ENCODE measurements around the gene EYS. TPM values are rescaled to one million over a fixed set of nuclear protein-coding genes. Genes with fewer than 3 reads are reported as not detected.

The EYS gene
- total RNA-seq, 1 experiment from 2014 or later = 1.5 TPM

- H3K36me3 Mint-ChIP-seq (ENCODE audit: insufficient read depth, unreplicated experiment) = no peaks in the 10 kb centered on the region
- no peaks in the 10 kb centered on the region for H3K4me1 Mint-ChIP-seq (ENCODE audit: insufficient read depth, unreplicated experiment)
- no peak overlapping the region for H3K27ac Mint-ChIP-seq (ENCODE audit: low read depth, unreplicated experiment)
- no peak for DNase-seq (ENCODE audit: unreplicated experiment)
- ChIA-PET POLR2A (no interaction called here), CTCF (interaction anchor here (0.5 kb wide), 1 partner anchor 80 kb away, joined by 3 read pairs; no protein-coding TSS in a partner anchor)
- no TSS peak for BruUV-seq (replicated peaks)
- intact Hi-C loops (cut with micrococcal nuclease) = no loop called here
- no peak overlapping the region for H3K4me3 Mint-ChIP-seq (ENCODE audit: unreplicated experiment)
- no peaks in the 10 kb centered on the region for H3K9me3 Mint-ChIP-seq (ENCODE audit: unreplicated experiment)
- no peaks in the 10 kb centered on the region for H3K27me3 Mint-ChIP-seq (ENCODE audit: insufficient read depth, unreplicated experiment)
- no peak for TF ChIP-seq CTCF (IDR thresholded peaks at IDR 0.05; ENCODE audit: unreplicated experiment)
These were observed 1084.1 kb downstream of the EYS start for GRCh38 chr6:64622944-64623343.

- POLR2A ChIA-PET = no interaction called here
- no TSS peak for BruUV-seq (replicated peaks)
- H3K4me1 Mint-ChIP-seq (ENCODE audit: insufficient read depth, unreplicated experiment) = no peaks in the 10 kb centered on the region
- H3K9me3 Mint-ChIP-seq (ENCODE audit: unreplicated experiment) = no peaks in the 10 kb centered on the region
- no peak overlapping the region for H3K27ac Mint-ChIP-seq (ENCODE audit: low read depth, unreplicated experiment)
- no peaks in the 10 kb centered on the region for H3K27me3 Mint-ChIP-seq (ENCODE audit: insufficient read depth, unreplicated experiment)
- no peaks in the 10 kb centered on the region for H3K36me3 Mint-ChIP-seq (ENCODE audit: insufficient read depth, unreplicated experiment)
- no peak overlapping the region for H3K4me3 Mint-ChIP-seq (ENCODE audit: unreplicated experiment)
- no peak for DNase-seq (ENCODE audit: unreplicated experiment)
- no peak for TF ChIP-seq CTCF (IDR thresholded peaks at IDR 0.05; ENCODE audit: unreplicated experiment)
- intact Hi-C loops (cut with micrococcal nuclease) = no loop called here
- CTCF ChIA-PET = interaction anchor here (0.9 kb wide), 1 partner anchor 79 kb away, joined by 4 read pairs; no protein-coding TSS in a partner anchor
These were observed 1104.0 kb downstream of the EYS start for GRCh38 chr6:64602993-64603392.

GRCh38 chr6:64591676-64592036, 1115.4 kb downstream of the EYS start:
- TF ChIP-seq CTCF (IDR thresholded peaks at IDR 0.05; ENCODE audit: unreplicated experiment) = no peak
- H3K27me3 Mint-ChIP-seq (ENCODE audit: insufficient read depth, unreplicated experiment) = no peaks in the 10 kb centered on the region
- no peaks in the 10 kb centered on the region for H3K36me3 Mint-ChIP-seq (ENCODE audit: insufficient read depth, unreplicated experiment)
- no peak for DNase-seq (ENCODE audit: unreplicated experiment)
- H3K4me3 Mint-ChIP-seq (ENCODE audit: unreplicated experiment) = no peak overlapping the region
- no peaks in the 10 kb centered on the region for H3K9me3 Mint-ChIP-seq (ENCODE audit: unreplicated experiment)
- CTCF ChIA-PET = no interaction called here
- no peak overlapping the region for H3K27ac Mint-ChIP-seq (ENCODE audit: low read depth, unreplicated experiment)
- H3K4me1 Mint-ChIP-seq (ENCODE audit: insufficient read depth, unreplicated experiment) = no peaks in the 10 kb centered on the region
- POLR2A ChIA-PET = interaction anchor here (0.6 kb wide), 1 partner anchor 9 kb away, joined by 3 read pairs; no protein-coding TSS in a partner anchor
- intact Hi-C loops (cut with micrococcal nuclease) = no loop called here
- BruUV-seq (replicated peaks) = no TSS peak

GRCh38 chr6:64590965-64591675, 1115.9 kb downstream of the EYS start:
- H3K9me3 Mint-ChIP-seq (ENCODE audit: unreplicated experiment) = no peaks in the 10 kb centered on the region
- CTCF ChIA-PET = interaction anchor here (0.6 kb wide), 1 partner anchor 161 kb away, joined by 3 read pairs; no protein-coding TSS in a partner anchor
- POLR2A ChIA-PET = interaction anchor here (0.6 kb wide), 1 partner anchor 8 kb away, joined by 3 read pairs; no protein-coding TSS in a partner anchor

More at GRCh38 chr6:64590965-64591675, 1115.9 kb downstream of the EYS start:
- Mint-ChIP-seq H3K36me3 (ENCODE audit: insufficient read depth, unreplicated experiment) (no peaks in the 10 kb centered on the region), H3K4me1 (ENCODE audit: insufficient read depth, unreplicated experiment) (no peaks in the 10 kb centered on the region), H3K27me3 (ENCODE audit: insufficient read depth, unreplicated experiment) (no peaks in the 10 kb centered on the region), H3K4me3 (ENCODE audit: unreplicated experiment) (no peak overlapping the region), H3K27ac (ENCODE audit: low read depth, unreplicated experiment) (no peak overlapping the region)
- no peak for TF ChIP-seq CTCF (IDR thresholded peaks at IDR 0.05; ENCODE audit: unreplicated experiment)
- intact Hi-C loops (cut with micrococcal nuclease) = no loop called here
- BruUV-seq (replicated peaks) = no TSS peak
- DNase-seq (ENCODE audit: unreplicated experiment) = no peak

Data from MCF 10A (cell line).